NCI-H146 treated with DMSO at 0.1 percent for 48 hours (cell line): ENCODE measurements around the gene SLC17A4.

ENCODE experiments used
- DNase-seq: peaks from one replicate; lab custom pipeline; 2025; ENCODE audit not compliant: unreplicated experiment; lab: John Stamatoyannopoulos, UW

SLC17A4 gene, protein sequence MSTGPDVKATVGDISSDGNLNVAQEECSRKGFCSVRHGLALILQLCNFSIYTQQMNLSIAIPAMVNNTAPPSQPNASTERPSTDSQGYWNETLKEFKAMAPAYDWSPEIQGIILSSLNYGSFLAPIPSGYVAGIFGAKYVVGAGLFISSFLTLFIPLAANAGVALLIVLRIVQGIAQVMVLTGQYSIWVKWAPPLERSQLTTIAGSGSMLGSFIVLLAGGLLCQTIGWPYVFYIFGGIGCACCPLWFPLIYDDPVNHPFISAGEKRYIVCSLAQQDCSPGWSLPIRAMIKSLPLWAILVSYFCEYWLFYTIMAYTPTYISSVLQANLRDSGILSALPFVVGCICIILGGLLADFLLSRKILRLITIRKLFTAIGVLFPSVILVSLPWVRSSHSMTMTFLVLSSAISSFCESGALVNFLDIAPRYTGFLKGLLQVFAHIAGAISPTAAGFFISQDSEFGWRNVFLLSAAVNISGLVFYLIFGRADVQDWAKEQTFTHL

GRCh38 chr6:25754535-25754934 is at the start of gene SLC17A4:
SLC17A4 (plus strand) TSS chr6:25754742; CDS start chr6:25761963, 7,221 bp downstream.
- DNase-seq = no peak

DNA sequence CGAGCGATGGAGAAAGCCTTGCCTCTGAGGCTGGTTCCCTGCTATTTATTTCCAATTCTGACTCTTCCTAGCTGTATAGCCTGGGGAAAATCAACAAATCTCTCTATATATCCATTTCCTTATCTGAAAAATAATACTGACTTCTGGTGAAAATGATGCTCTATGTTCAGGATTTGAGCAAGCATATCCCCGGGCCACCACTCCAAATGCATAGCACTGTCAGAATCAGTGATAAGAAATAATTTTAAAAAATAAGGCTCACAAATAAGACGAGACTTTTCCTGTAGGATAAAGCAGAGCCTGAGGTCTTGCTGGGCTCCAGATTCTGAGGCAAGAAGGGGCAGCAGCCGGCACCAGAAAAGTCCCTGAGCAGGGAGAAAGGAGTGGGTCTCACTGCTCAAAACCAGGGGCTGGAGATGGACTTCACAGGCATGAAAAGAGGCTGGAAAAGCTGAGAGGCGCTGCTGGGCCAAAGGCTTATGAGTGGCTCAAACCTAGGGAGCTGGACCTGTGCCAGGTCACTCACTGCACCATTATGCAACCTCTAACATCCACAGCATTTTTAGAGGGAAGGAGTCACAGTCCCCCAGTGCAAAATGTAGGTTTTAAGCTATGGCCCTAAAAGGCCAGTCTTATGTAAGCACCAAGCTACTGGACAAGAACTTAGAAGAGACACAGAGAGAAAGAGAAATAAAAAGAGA is 48.1 kb upstream of the SLC17A4 start:
- DNase-seq = no peak

GRCh38 chr6:25709761-25710160 is 44.8 kb upstream of the SLC17A4 start:
- DNase-seq = no peak

- DNase-seq = no peak
Measured at GRCh38 chr6:25710287-25710686, 44.3 kb upstream of the SLC17A4 start.

DNA sequence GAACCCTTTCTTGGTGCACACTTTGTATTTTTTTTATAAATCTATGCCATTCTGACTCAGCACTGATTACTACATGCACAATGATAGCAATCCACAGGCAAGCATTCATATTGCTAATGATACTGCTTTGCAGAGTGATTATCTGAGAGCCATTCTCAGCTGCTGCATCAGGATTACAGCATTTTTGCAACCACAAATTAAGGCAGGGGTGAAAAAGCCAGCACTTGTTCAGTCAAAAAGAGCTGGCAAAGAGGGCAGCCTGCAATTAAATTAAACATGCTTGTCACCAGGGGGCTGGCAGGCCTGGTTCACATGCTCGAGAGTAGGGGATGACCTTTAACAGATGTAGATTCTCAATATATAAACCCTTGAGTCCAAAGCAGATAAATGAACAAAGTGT is 40.7 kb upstream of the SLC17A4 start:
- DNase-seq = peak; percentile 18

DNA sequence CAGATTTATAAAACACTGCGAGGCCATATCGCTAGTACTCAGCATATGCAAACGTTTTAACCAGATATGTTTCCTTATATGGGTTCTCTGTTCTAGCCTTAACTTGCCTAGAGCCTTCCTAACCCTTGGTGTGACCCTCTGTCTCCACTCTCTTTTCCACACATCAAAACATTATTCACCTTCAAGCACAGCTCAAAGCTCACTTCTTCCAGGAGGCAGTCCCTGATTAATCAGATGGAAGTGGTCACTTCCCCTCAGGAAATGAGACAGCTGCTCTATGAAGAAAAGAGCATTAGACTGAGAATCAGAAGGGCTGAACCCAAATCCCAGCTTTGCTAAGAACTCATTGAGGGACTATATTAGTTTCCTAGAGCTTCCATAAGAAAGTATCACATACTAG is 39.8 kb upstream of the SLC17A4 start:
- DNase-seq = no peak

DNA sequence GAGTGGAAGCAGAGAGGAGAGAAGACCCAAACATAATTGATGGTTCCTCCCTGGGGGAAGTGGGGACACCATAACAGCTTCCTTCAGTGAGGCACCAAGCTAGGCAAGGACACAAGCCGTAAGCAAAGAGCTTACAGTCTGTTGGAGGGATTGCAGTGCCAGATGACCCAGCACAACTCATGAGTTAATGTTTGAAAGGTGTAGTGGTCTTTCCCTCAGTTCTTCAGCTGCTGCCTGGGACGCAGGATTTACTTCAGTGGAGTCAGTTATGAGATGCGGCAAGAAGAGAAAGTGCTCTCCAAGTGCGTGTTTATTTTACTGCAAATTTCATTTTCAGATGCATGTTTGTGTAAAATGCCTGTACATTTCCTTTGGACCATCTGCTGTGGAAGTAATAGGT is 38.7 kb upstream of the SLC17A4 start:
- no peak for DNase-seq

GRCh38 chr6:25717866-25718740 is 36.4 kb upstream of the SLC17A4 start:
- peak; percentile 28 for DNase-seq

DNA sequence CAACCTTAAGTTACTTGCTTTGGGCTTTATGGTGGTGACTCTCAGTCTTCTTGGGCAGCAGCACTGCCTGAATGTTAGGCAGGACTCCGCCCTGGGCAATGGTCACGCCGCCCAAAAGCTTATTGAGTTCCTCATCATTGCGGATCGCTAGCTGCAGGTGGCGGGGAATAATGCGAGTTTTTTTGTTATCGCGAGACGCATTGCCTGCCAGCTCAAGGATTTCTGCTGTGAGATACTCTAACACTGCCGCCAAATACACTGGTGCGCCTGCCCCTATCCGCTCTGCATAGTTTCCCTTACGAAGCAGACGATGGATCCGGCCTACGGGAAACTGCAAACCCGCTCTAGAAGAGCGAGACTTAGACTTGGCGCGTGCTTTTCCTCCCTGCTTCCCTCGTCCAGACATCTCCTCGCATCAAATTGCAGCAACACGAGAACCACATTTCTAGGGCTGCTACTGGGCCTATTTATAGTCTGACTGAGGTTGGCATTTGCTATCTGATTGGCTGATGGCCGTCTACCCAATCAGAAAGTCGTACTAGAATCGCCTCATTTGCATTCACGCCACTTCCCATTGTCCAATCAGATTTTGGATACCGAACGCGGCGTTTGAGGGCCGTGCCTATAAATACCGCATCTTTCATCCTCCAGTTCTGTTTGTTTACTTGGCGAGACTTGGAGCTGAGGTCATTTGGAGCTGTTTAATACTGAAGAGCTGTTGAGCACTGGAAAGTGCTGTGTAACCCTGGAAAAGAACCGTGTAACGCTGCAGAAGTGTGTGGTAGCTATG is 28.2 kb upstream of the SLC17A4 start:
- no peak for DNase-seq

GRCh38 chr6:25727028-25727427 is 27.5 kb upstream of the SLC17A4 start:
- DNase-seq = no peak

GRCh38 chr6:25730907-25731306 is 23.6 kb upstream of the SLC17A4 start:
- no peak for DNase-seq

GRCh38 chr6:25731721-25732120 is 22.8 kb upstream of the SLC17A4 start:
- DNase-seq = no peak

- DNase-seq = no peak
Measured at GRCh38 chr6:25732468-25733198, 21.9 kb upstream of the SLC17A4 start.

- DNase-seq = no peak
Measured at GRCh38 chr6:25735261-25735660, 19.3 kb upstream of the SLC17A4 start.

DNA sequence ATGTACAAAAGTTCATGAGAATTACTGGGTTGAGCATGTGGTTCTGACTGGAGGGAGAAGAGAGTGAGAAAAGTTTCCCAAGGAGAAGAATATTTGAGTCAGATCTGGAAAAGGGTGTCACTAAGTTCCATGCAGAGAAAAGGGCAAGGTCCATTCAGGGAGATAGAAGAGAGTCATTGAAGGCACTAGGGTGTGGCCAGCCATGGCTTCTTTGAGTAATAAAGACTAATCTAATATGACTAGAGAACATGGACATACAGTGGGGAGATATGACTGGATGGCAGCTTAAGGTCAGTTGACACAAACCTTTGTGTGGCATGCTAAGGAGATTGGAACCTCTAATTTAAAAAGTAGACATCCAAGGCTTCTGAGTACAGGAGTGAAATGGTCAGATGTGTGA is 10.7 kb upstream of the SLC17A4 start:
- DNase-seq = no peak

DNA sequence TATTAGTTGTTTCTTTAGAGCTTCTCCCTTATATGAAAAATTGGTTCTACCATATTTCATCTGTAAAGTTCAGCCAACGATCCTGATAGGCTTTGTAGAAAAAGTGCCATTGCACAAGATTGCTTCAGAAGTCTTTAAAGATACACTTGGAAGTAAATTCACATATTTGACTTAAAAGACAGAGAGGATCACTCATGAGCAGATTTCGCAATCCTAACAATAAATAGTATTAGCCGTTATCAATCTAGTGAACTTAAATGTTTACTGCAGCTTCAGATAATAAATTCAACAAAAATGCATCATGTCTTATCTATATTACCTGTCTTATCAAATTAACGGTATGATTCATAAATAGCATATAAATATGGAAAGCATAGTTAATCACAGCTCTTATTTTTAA is 8.7 kb upstream of the SLC17A4 start:
- no peak for DNase-seq

DNA sequence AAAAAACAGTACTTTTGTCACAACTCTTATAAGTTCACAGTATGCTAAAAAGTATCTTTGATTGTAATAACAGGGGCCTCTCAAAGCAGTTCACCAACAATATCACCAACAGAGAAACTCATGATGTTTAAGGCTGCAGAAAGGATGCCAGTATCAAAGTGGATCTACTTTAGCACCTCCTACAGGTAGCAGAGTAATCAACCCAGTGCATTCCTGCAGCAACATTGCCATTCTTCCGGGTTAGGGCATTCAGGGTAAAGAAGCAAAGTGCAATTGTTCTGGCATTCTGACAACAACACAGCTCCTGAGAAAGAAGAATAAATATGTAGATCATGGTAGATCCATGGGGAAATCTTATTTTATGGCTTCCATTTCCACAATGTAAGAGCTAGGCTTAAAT is 7.6 kb upstream of the SLC17A4 start:
- no peak for DNase-seq

DNA sequence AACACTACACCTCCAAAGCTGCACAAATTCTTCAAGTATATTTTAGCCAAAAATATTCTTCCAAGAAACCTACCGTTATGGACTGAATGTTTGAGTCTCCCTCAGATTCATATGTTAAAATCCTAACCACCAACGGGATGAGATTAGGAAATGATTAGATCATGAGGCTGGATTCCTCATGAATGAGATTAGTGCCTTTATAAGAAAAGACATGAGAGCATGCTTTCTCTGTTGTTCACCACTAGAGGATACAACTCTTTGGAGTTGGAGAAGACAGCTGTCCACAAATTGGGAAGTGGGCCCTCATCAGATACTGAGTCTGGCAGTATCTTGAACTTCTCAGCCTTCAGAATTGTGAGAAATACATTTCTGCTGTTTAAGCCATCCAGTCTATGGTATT is 7.1 kb upstream of the SLC17A4 start:
- DNase-seq = no peak

DNA sequence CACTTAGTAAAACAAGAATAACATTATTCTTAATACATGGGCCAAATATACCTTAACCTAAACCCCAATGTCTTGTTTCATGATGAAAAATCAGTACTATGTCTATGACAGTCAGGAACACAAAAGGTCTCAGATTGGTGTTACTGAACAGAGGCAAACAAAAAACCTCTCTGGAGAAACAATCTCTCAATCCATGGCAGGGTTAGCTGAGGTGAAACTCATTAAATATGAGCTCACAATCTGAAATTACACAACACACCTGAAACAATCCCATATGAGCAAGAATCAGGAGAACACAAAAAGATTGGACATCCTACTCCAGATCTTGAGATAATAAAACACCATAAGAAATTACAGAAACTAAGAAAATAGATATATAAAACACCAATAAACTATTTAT is 6.5 kb upstream of the SLC17A4 start:
- DNase-seq = no peak
